HEK293 (cell line): ENCODE measurements around the gene SBK2.

Experiments
- CTCF ChIA-PET: fragments of 350-600 bp; formaldehyde crosslinking; extraction: SDS; loops from one replicate; lab custom pipeline; 2021; ENCODE audit warnings: antibody characterized with exemption; lab: Yijun Ruan, JAX
- POLR2A ChIA-PET: fragments of 300-600 bp; formaldehyde crosslinking; extraction: SDS; loops from one replicate; lab custom pipeline; 2020; ENCODE audit warnings: antibody characterized with exemption, inconsistent platforms; lab: Yijun Ruan, JAX
- H3K27ac ChIP-seq: fragments of 200-500 bp; sonication (Bioruptor generic); 2 replicates; pipeline ENCODE4 v1.5.1; 2014; ENCODE audit warnings: low read depth, low read length, control low read depth, inconsistent platforms; ENCODE audit errors: extremely low read depth
- H3K36me3 ChIP-seq, 2 experiments: fragments of 200-500 bp in 1 of 2; sonication (Bioruptor generic) in 1 of 2; 1 replicate in 1 of 2; 2 replicates in 1 of 2; pipeline ENCODE4 v1.5.1; 2014 to 2017; ENCODE audit warnings: inconsistent platforms in 2 of 2, low read length in 2 of 2; ENCODE audit not compliant: control insufficient read depth in 2 of 2, insufficient read depth in 1 of 2
- H3K4me1 ChIP-seq: fragments of 200-500 bp; sonication (Bioruptor generic); 2 replicates; pipeline ENCODE4 v1.5.1; 2014; ENCODE audit warnings: mild to moderate bottlenecking, low read length, inconsistent platforms; ENCODE audit not compliant: control insufficient read depth, insufficient read depth
- H3K4me3 ChIP-seq: 2 replicates; pipeline ENCODE4 v1.5.1; 2011; ENCODE audit warnings: low read depth, mild to moderate bottlenecking, control low read depth, low read length, moderate library complexity
- H3K9me3 ChIP-seq: fragments of 200-500 bp; sonication (Bioruptor generic); 2 replicates; pipeline ENCODE4 v1.5.1; 2014; ENCODE audit warnings: low read depth, low read length, inconsistent platforms; ENCODE audit not compliant: control insufficient read depth, insufficient read depth
- GLI4 ChIP-seq: fragments of 450-650 bp; formaldehyde crosslinking; IDR thresholded peaks from 2 replicates; pipeline ENCODE4 v1.5.1; 2016; ENCODE audit warnings: missing biosample characterization, missing genetic modification characterization
- KLF16 ChIP-seq: fragments of 450-650 bp; formaldehyde crosslinking; IDR thresholded peaks from 2 replicates; pipeline ENCODE4 v1.5.1; 2017; ENCODE audit warnings: missing biosample characterization, missing genetic modification characterization
- KLF7 ChIP-seq: fragments of 450-650 bp; formaldehyde crosslinking; IDR thresholded peaks from 2 replicates; pipeline ENCODE4 v1.5.1; 2016; ENCODE audit warnings: missing biosample characterization, missing genetic modification characterization, borderline replicate concordance
- MEIS1 ChIP-seq: sonication (generic); formaldehyde crosslinking; IDR thresholded peaks from 2 replicates; pipeline ENCODE4 v1.8.1; 2022; ENCODE audit warnings: missing genetic modification reagents, mild to moderate bottlenecking, borderline replicate concordance
- PATZ1 ChIP-seq: fragments of 450-650 bp; formaldehyde crosslinking; IDR thresholded peaks from 2 replicates; pipeline ENCODE4 v1.5.1; 2016; ENCODE audit warnings: missing biosample characterization, missing genetic modification characterization
- SP3 ChIP-seq: fragments of 450-650 bp; formaldehyde crosslinking; IDR thresholded peaks from 2 replicates; pipeline ENCODE4 v1.5.1; 2016; ENCODE audit warnings: missing biosample characterization, missing genetic modification characterization
- SP7 ChIP-seq: fragments of 450-650 bp; formaldehyde crosslinking; IDR thresholded peaks from 2 replicates; pipeline ENCODE4 v1.5.1; 2016; ENCODE audit warnings: missing biosample characterization, missing genetic modification characterization
- TRIM28 ChIP-seq: IDR thresholded peaks from 2 replicates; pipeline ENCODE4 v1.6.1; 2011; ENCODE audit warnings: low read length, control low read depth, borderline replicate concordance
- WT1 ChIP-seq: fragments of 450-650 bp; formaldehyde crosslinking; IDR thresholded peaks from 2 replicates; pipeline ENCODE4 v1.5.1; 2016; ENCODE audit warnings: missing biosample characterization, missing genetic modification characterization
- YY1 ChIP-seq: fragments of 450-650 bp; formaldehyde crosslinking; IDR thresholded peaks from 2 replicates; pipeline ENCODE4 v1.5.1; 2018; ENCODE audit warnings: missing biosample characterization, missing genetic modification characterization
- ZBTB21 ChIP-seq: fragments of 450-650 bp; formaldehyde crosslinking; IDR thresholded peaks from 2 replicates; pipeline ENCODE4 v1.5.1; 2017; ENCODE audit warnings: missing biosample characterization, missing genetic modification characterization
- ZFHX2 ChIP-seq: fragments of 450-650 bp; formaldehyde crosslinking; conservative IDR thresholded peaks from 2 replicates; pipeline ENCODE4 v1.5.1; 2016; ENCODE audit warnings: missing biosample characterization, missing genetic modification characterization
- ZFP37 ChIP-seq: fragments of 450-650 bp; formaldehyde crosslinking; IDR thresholded peaks from 2 replicates; pipeline ENCODE4 v1.5.1; 2016; ENCODE audit warnings: missing biosample characterization, missing genetic modification characterization
- ZFP69B ChIP-seq: fragments of 450-650 bp; formaldehyde crosslinking; IDR thresholded peaks from 2 replicates; pipeline ENCODE4 v1.5.1; 2016; ENCODE audit warnings: missing biosample characterization, missing genetic modification characterization
- ZIC2 ChIP-seq: fragments of 450-650 bp; formaldehyde crosslinking; IDR thresholded peaks from 2 replicates; pipeline ENCODE4 v1.5.1; 2016; ENCODE audit warnings: missing biosample characterization, missing genetic modification characterization
- ZNF157 ChIP-seq: fragments of 450-650 bp; formaldehyde crosslinking; IDR thresholded peaks from 2 replicates; pipeline ENCODE4 v1.5.1; 2016; ENCODE audit warnings: missing biosample characterization, missing genetic modification characterization
- ZNF175 ChIP-seq: fragments of 450-650 bp; formaldehyde crosslinking; IDR thresholded peaks from 2 replicates; pipeline ENCODE4 v1.5.1; 2016; ENCODE audit warnings: missing biosample characterization, missing genetic modification characterization
- ZNF184 ChIP-seq: fragments of 450-650 bp; IDR thresholded peaks from 2 replicates; pipeline ENCODE4 v1.5.1; 2018; ENCODE audit warnings: missing biosample characterization, mild to moderate bottlenecking, missing genetic modification characterization
- ZNF202 ChIP-seq: fragments of 450-650 bp; formaldehyde crosslinking; IDR thresholded peaks from 2 replicates; pipeline ENCODE4 v1.5.1; 2016; ENCODE audit warnings: missing biosample characterization, missing genetic modification characterization, borderline replicate concordance
- ZNF266 ChIP-seq: fragments of 450-650 bp; formaldehyde crosslinking; IDR thresholded peaks from 2 replicates; pipeline ENCODE4 v1.5.1; 2016; ENCODE audit warnings: missing biosample characterization, missing genetic modification characterization, low read depth
- ZNF423 ChIP-seq: fragments of 450-650 bp; formaldehyde crosslinking; IDR thresholded peaks from 2 replicates; pipeline ENCODE4 v1.5.1; 2016; ENCODE audit warnings: missing biosample characterization, missing genetic modification characterization
- ZNF530 ChIP-seq: fragments of 450-650 bp; formaldehyde crosslinking; IDR thresholded peaks from 2 replicates; pipeline ENCODE4 v1.5.1; 2016; ENCODE audit warnings: low read depth, missing biosample characterization, missing genetic modification characterization
- ZNF561 ChIP-seq: fragments of 450-650 bp; IDR thresholded peaks from 2 replicates; pipeline ENCODE4 v1.5.1; 2018; ENCODE audit warnings: missing biosample characterization, missing genetic modification characterization, borderline replicate concordance
- ZNF600 ChIP-seq: fragments of 450-650 bp; formaldehyde crosslinking; IDR thresholded peaks from 2 replicates; pipeline ENCODE4 v1.5.1; 2016; ENCODE audit warnings: missing biosample characterization, missing genetic modification characterization
- ZNF747 ChIP-seq: fragments of 450-650 bp; formaldehyde crosslinking; IDR thresholded peaks from 2 replicates; pipeline ENCODE4 v1.5.1; 2016; ENCODE audit warnings: missing biosample characterization, missing genetic modification characterization
- ZNF830 ChIP-seq: fragments of 450-650 bp; IDR thresholded peaks from 2 replicates; pipeline ENCODE4 v1.5.0; 2018; ENCODE audit warnings: missing biosample characterization, missing genetic modification characterization, low read depth, mild to moderate bottlenecking, moderate library complexity
- TF ChIP-seq, protein P1 (sequence below): fragments of 450-650 bp; formaldehyde crosslinking; IDR thresholded peaks from 2 replicates; pipeline ENCODE4 v1.5.1; 2016; ENCODE audit warnings: missing biosample characterization, missing genetic modification characterization
- TF ChIP-seq, protein P2 (sequence below): fragments of 450-650 bp; formaldehyde crosslinking; IDR thresholded peaks from 2 replicates; pipeline ENCODE4 v1.5.1; 2017; ENCODE audit warnings: missing biosample characterization, missing genetic modification characterization

The SBK2 gene

GRCh38 chr19:55504981-55505380 lies 32.0 kb downstream of the SBK2 start:
- ChIA-PET POLR2A (interaction anchor here (1.5 to 1.9 kb wide), 3 partner anchors 43 to 98 kb away, joined by 5 to 16 read pairs (median 8); partner anchors contain the start of genes FIZ1, ISOC2, UBE2S and ZNF524), CTCF (interaction anchor here (0.7 to 12.1 kb wide), 38 partner anchors 9 to 1025 kb away, joined by 3 to 152 read pairs (median 5); partner anchors contain the start of genes ISOC2, NAT14, ZNF579 and ZNF628)
- TF ChIP-seq MEIS1 (CRISPR knock-in tag) (no peak), SP3 (no peak)
- Histone ChIP-seq H3K36me3 (no peaks in the 10 kb centered on the region; a peak in 1 of 3 replicates), H3K9me3 (no peaks in the 10 kb centered on the region), H3K4me3 (no peak overlapping the region), H3K4me1 (no peaks in the 10 kb centered on the region), H3K27ac (no peak overlapping the region)

- Histone ChIP-seq H3K36me3 (no peaks in the 10 kb centered on the region), H3K27ac (no peak overlapping the region), H3K9me3 (no peaks in the 10 kb centered on the region), H3K4me3 (no peak overlapping the region), H3K4me1 (no peaks in the 10 kb centered on the region)
- ChIA-PET CTCF (interaction anchor here (0.5 to 12.1 kb wide), 75 partner anchors 9 to 1070 kb away, joined by 3 to 152 read pairs (median 5); partner anchors contain the start of genes CCDC106, ISOC2, NAT14 and U2AF2), POLR2A (interaction anchor here (0.6 to 1.9 kb wide), 17 partner anchors 17 to 387 kb away, joined by 3 to 16 read pairs (median 5); partner anchors contain the start of genes FIZ1, ISOC2, NAT14 and PPP1R12C)
- TF ChIP-seq SP7 (tag by site-specific recombination) (0 out of 2 replicates have a peak, but pooled peaks have one; percentile 4), ZNF266 (tag by site-specific recombination) (no peak), ZFHX2 (tag by site-specific recombination) (no peak), ZNF561 (tag by site-specific recombination) (0 out of 2 replicates have a peak, but pooled peaks have one; percentile 12)
Measured at GRCh38 chr19:55504252-55504603, 32.7 kb downstream of the SBK2 start.

DNA sequence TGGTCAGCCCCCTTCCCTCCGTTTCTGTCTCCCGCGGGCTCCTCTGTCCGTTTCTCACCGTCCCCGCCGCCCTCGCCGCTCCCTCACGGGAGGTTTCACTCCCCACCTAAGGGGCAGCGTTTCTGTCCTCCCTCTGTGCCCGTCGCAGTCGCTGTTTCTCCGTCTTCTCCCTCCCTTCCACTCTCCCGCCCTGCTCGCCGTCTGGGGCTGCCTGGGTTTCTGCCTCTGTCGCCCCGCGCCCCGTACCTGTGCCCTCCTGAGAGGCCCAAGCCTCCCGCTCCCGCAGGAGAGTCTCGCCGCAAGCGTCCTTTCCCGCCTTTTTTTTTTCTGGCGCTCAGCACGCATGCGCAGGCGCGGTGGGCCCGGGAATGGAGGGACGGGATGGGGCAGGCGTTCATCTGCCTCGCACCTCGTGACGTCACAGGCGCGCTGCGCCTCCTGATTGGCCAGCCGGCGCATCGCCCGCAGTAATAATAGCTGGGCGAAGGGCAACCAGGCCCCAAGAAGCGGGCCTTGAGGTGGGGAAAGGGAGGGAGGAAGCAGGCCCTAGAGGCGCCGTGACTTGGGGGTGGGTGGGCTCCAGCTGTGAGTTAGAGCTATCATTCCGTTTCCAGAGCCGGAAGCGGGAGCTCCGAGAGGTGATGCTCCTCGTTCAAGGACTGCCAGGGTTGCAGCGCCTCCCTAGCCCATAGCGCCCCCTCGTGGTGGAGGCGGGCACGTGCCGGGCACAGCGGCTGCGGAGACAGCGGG lies 33.3 kb downstream of the SBK2 start:
- CTCF ChIA-PET = interaction anchor here (0.5 to 12.1 kb wide), 74 partner anchors 9 to 1070 kb away, joined by 3 to 152 read pairs (median 5); partner anchors contain the start of genes CCDC106, ISOC2, NAT14 and U2AF2
- POLR2A ChIA-PET = interaction anchor here (0.6 to 1.9 kb wide), 17 partner anchors 16 to 386 kb away, joined by 3 to 16 read pairs (median 5); partner anchors contain the start of genes FIZ1, ISOC2, NAT14 and PPP1R12C
- Histone ChIP-seq H3K4me3 (peak overlapping the region; percentile 50), H3K27ac (peak overlapping the region; percentile 33; the same call in 1 of the 2 replicates), H3K36me3 (no peaks in the 10 kb centered on the region), H3K4me1 (no peaks in the 10 kb centered on the region), H3K9me3 (no peaks in the 10 kb centered on the region)
- TF ChIP-seq ZNF202 (tag by site-specific recombination) (no peak), ZNF600 (tag by site-specific recombination) (no peak), ZBTB21 (peak; percentile 82), KLF16 (peak; percentile 50), ZNF175 (tag by site-specific recombination) (no peak), ZIC2 (tag by site-specific recombination) (no peak), KLF7 (peak; percentile 19; the same call in 1 of the 2 replicates), ZNF530 (tag by site-specific recombination) (no peak), TRIM28 (no peak), ZNF184 (no peak), ZFP37 (no peak), ZNF747 (no peak), PATZ1 (peak; percentile 49), YY1 (tag by site-specific recombination) (no peak), ZFP69B (peak; percentile 99), GLI4 (tag by site-specific recombination) (peak; percentile 89), WT1 (tag by site-specific recombination) (no peak), ZNF423 (tag by site-specific recombination) (no peak), ZNF830 (no peak), ZNF157 (tag by site-specific recombination) (no peak)
- TF ChIP-seq, protein P1, sequence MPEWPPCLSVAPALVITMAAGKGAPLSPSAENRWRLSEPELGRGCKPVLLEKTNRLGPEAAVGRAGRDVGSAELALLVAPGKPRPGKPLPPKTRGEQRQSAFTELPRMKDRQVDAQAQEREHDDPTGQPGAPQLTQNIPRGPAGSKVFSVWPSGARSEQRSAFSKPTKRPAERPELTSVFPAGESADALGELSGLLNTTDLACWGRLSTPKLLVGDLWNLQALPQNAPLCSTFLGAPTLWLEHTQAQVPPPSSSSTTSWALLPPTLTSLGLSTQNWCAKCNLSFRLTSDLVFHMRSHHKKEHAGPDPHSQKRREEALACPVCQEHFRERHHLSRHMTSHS (tag by site-specific recombination) = no peak
- TF ChIP-seq, protein P2, sequence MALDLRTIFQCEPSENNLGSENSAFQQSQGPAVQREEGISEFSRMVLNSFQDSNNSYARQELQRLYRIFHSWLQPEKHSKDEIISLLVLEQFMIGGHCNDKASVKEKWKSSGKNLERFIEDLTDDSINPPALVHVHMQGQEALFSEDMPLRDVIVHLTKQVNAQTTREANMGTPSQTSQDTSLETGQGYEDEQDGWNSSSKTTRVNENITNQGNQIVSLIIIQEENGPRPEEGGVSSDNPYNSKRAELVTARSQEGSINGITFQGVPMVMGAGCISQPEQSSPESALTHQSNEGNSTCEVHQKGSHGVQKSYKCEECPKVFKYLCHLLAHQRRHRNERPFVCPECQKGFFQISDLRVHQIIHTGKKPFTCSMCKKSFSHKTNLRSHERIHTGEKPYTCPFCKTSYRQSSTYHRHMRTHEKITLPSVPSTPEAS (tag by site-specific recombination) = no peak
